NCI-H1105 (cell line): ENCODE results near the gene CD3E.
"Not testable (repeated sequence)": the region's sequence is repeated elsewhere in the genome, so short reads cannot be mapped to it uniquely, and the experiment has no call there.

ENCODE experiments used
- DNase-seq: peaks from one replicate; lab custom pipeline; 2025; lab: John Stamatoyannopoulos, UW

The CD3E gene

DNA sequence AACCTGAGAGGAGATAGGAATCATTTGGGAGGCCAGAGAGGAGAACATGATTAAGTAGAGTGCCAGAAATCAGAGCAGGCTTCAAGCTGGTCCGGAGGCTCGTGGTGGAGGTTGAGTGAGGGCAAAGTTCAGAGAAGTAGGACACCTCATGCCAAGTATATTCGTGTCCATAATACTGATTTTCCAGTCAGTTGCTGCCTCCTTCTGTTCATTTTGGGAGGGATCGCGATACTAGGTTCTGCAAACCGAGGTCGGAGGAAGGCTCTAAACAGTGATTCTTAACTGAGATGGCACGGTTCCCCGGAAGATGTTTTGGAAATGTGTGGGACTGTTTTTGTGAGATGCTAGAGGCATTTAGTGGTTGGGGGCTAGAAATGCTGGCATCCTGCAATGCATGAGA is 13.6 kb upstream of the CD3E start:
- DNase-seq: no peak

DNA sequence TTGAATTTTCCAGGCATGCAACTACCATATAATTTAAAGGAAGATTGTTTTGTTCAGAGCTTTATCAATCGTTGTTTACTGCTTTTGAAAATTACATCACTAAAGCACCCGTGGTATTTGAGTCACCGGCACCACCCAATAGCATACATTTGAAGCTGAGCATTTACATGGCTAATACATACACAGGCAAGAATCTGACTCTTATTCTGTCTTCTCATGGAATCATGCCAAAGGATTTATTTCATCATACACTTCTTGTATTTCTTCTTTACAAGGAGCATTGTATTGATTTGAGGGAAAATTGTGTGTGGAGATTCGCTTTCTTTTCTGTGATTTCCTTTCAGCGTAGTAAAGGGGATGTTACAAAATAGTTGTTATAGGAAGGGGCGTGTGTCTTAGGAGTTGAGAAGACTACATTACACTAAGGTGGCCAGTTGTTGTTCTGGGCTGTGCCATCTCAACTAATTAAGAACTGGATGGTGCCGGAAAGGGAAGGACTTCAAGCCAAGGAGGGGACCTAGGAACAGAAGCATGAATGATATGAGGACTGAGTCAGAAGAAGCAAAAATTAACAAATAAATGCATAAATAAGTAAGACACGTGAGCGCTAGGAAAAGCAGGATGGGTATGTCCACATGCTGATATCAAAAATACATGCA is 12.9 kb upstream of the CD3E start:
- no peak for DNase-seq

GRCh38 chr11:118294053-118294452 is 10.5 kb upstream of the CD3E start:
- no peak for DNase-seq

DNA sequence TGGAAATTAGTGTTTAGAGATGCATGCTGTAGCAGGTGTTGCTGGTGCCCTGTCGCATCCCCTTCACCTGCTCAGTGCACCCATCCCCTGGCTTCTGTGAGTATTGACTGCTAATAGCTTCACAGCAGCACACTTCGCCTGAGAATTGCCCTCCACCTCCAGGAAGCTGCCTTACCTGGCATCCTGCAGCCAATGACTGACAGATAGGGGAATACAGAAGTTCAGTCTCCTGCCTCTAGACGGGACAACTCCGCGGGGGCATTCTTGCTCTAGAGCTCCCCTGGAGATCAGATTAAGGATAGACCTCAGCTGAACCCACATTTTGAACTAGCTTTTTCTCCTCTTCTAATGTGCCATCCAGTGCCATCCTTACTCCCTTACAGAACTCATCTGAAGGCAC is 9.3 kb upstream of the CD3E start:
- no peak for DNase-seq

DNA sequence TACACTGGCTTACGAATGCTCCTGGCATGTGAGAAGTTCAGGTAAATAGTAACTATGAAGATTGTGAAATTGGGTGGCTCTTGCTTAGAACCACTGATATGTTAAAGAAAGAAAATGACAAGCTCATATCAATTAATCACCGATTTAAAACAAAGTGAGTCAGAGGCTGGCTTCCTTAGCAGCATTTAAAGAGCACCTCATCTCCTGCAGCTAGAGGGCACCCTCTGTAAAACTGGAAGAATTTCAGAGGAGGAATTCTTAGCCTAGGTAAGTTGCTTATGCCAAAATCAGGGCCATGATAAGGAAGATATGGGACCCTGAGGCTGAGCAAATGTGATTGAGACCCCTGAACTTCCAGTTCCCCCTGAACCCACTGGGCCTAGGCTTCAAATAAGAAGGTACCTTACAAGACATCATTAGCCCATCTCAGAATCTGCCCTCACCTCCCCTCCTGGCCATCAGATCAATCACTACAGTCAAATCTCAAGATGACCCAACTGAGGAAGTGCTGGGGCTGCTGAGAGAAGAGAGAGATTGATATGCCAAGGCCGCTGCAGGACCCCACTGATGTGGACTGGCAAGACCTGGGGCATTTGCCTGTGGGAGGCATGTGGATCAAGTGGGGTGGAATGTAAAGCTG is 8.6 kb upstream of the CD3E start:
- DNase-seq: no peak

DNA sequence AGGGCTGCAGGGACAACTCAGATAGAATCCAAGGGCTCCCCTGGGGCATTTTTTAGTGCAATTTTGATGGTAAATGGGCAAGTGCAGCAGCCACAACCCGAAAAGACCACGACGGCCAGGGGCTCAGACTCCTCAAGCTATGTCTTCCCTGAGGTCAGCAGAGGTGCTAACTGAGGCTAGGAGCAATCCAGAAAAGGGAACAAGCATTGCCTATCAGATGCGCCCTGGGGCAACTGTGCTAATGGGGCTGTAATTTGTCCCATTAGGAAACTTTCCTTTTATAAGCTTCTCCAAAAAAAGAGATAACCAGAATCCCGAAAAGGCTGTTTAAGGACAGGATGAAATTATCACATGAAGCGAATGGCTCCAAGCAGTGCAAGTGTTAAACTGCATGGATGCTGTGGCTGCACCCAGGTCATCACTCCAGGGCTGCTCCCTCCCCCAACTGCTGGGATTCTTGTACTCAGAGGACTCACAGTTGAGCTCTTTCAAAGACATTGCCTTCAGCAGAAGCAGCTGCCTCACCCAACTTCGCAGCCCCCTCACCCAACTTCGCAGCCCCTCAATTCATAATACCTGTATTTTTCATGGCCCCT is 2.8 kb upstream of the CD3E start:
- no peak for DNase-seq

GRCh38 chr11:118304227-118304567 is 333 bp upstream of the CD3E start:
- no peak for DNase-seq

GRCh38 chr11:118305726-118306125 is 1.2 kb downstream of the CD3E start:
- DNase-seq: no peak

GRCh38 chr11:118306556-118306955 is 2.0 kb downstream of the CD3E start:
- DNase-seq: no peak

DNA sequence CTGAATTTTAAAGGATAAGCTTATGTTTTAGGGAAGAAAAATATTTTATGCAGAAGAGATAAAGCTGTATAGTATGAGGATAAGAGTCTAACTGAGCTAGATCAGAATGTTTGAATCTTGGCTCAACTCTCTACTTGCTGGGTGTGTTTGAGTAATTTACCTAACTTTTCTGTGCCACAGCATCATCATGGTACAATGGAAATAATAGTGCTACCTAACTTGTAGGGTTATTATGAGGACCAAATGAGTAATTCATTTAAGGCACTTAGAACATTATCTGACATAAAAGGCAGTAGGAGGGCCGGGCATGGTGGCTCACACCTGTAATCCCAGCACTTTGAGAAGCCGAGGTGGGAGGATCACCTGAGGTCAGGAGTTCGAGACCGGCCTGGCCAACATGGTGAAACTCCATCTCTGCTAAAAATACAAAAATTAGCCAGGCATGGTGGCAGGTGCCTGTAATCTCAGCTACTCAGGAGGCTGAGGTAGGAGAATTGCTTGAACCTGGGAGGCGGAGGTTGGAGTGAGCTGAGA is 4.5 kb downstream of the CD3E start:
- not testable (repeated sequence) for DNase-seq

- no peak for DNase-seq
Observed at GRCh38 chr11:118310271-118310670, 5.7 kb downstream of the CD3E start.

DNA sequence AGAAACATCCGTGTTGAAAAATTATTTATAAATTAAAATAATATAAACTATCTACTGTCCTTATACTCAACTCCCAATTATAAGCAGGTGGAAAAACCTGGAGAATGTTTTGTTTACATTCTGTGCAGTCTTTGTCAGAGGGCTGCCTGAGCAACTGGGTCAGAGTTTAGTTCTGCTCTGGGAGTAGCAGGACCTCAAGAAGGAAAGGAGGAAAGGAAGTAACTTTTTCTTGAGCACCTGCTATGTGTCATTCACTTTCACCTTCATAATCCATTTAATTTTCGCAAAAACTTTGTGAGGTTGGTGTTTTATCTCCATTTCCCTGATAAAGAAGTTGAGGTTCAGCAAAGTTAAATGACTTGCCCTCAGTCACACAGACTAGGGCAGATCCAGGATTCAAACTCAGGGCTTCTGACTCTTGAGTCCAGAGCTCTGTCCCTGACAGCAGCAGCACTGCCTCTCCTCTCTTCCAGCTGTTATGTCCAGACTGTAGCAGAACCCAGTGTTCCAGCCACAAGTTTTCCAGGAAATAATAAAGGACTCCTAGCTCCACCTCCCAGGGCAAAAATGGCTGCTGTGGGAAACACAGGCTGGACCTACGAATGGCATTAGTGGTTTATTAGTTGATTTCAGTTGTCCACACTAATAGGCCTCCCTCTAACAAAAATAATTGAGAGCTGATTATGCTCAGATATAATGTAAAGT is 6.4 kb downstream of the CD3E start:
- DNase-seq: no peak

DNA sequence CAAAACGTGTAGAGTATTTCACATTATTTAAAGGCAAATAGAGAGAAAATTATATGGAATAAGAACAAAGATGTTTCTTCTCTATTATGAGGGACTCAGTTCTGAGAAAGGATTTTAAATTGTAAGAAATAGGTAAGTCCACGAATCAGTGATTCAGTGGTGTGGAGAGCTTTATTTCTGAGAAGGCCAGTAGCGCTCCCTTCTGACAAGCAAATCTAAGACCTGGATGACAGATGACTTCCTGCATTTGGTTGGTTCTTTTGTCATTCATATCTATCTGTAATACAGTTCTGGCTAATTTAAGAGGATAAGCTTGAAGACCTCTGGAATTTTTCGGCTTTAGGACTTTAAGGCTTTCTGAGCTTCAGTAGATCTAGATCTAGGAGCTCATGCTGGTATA is 7.0 kb downstream of the CD3E start:
- DNase-seq: no peak

GRCh38 chr11:118312328-118312727 is 7.8 kb downstream of the CD3E start:
- no peak for DNase-seq

DNA sequence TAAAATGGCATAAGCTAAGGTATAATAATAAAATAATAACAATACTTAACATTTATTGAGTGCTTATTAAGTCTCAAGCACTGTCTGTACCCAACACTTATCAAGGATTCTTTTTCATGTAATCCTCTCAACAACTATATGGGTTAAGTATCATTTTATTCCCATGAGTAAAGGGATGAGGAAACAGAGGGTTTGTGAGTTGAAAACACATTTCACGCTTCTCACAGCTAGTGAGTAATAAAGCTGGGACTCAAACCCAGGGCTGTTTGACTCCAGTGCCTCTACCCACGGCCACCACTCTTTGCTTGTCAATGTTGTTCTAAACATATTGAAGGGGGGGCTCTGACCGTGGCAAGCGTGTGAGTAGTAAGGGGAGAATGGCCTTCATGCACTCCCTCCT is 8.7 kb downstream of the CD3E start:
- no peak for DNase-seq

DNA sequence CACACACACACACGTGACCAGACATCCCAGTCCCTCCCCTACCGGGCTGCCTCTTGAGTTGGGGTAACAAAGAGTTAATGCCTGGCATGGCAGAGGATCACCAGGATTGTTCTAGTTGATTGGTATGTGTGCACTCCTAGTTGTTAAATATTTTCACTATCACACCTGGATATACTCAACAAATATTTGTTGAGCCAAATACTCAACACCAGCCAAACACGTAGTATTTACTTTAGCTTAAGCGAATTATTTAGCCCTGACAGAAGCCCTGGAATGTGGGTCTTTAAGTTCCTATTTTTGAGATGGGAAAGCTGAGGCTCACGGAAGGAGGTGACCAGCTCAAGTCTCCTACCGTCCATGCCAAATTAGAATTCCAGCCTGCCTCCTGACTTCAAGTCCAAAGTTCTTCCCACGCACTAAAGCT is 10.5 kb downstream of the CD3E start:
- no peak for DNase-seq

DNA sequence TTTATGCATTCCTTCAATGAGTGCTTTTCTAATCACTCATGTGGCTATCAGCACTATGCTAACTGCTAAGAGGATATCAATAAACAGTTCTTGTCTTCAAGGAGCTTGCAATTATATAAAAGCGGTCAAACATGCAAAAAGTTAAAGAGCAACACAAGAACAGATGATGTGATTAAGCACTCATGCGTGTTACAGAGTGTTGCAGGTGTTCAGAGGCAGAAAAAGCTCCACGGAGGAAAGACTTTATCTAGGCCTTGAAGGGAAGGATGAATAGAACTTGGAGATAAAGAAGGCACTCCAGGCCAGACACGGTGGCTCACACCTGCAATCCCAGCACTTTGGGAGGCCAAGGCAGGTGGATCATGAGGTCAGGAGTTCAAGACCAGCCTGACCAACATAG is 13.6 kb downstream of the CD3E start:
- DNase-seq: no peak

DNA sequence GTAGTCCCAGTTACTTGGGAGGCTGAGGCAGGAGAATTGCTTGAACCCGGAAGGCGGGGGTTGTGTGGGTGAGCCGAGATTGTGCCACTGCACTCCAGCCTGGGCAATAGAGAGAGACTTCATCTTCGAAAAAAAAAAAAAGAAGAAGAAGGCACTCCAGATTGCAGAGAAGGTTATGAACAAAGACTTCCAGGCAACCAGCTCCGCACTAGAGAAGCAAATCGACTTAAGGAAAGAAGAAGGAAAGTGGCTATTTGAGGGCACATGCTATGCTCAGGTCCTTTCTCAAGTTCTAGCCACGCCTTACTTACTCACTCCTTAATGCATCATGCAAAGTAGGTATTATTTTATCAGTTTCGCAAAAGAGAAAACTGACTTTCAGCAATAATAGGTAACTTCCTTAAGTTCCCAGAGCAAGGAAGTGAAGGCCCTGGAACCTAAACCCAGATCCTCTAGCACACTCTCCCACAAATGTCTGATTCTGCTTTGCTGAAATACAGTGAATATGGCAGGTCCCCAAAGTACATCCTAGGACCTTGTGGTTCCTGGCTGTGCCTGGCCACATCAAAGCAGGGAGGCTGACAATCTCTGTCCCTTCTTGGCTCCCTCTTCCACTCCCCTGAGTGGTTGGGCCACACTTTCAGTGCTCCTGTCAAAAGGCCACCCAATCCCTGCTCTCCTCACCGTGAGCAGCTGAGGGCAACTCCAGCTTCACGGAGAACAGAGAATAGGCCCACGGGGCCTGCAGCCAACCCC is 14.2 kb downstream of the CD3E start:
- no peak for DNase-seq

DNA sequence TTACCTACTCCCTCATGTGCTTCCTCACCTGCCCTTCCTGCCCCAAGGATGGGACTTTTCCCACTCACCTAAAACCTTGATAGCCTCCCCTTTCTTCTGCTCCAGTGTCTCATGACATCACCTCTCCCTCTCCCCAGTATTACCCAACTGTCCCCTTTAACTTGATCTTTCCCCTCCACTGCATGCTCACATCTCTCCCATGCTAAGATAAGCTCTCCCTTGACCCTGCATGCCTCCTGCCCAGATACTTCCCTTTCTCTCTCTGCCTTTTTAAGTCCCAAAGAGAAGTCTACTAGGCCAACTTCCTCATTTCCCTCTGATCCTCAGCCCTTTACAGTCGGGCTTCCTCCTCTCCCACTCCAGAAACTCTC is 14.8 kb downstream of the CD3E start:
- no peak for DNase-seq

DNA sequence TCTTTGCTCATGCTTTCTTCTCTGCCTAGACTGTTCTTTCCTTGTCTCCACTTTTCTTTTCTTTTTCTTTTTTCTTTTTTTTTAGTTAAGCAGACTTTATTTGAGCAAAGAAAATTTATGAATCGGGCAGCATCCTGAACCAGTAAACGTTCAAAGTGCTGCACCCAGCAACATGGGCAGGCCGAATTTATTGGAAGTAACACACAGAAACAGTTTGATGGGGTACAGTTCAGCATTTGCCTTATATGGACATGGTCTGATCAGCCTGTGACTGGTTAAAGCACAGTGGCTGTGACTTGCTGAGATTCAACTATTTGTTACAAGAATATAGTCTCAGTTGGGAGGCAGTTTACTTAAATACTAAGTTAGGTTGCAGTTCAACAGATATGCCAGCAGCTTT is 16.0 kb downstream of the CD3E start:
- DNase-seq: no peak

DNA sequence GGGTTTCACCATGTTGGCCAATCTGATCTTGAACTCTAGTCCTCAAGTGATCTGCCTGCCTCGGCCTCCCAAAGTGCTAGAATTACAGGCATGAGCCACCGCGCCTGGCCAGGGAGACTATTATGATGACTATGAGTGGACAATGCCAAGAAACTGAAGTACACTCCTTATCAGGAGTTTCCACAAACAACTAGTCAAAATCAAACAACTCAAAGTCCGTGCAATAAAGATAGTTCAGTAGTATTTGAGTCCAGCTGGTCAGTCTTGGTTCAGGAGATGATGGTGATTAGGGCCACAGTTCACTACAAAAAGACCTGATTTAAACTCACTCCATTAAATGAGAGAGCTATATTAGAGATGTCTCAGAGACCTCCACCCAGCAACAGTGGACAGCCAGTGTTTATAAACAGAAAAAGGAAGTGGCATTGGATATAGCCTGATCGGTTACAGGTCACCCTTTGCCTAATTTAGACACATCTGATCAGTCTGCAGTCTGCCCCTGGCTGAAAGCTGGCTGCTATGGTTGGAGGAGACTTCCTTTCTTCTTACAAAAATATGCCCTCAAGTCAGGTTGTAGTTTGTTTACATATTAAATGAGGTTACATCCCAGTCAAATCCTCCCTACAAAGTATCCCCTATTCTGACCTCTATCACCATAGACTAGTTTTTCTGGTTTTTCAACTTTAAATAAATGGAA is 17.0 kb downstream of the CD3E start:
- DNase-seq: no peak

DNA sequence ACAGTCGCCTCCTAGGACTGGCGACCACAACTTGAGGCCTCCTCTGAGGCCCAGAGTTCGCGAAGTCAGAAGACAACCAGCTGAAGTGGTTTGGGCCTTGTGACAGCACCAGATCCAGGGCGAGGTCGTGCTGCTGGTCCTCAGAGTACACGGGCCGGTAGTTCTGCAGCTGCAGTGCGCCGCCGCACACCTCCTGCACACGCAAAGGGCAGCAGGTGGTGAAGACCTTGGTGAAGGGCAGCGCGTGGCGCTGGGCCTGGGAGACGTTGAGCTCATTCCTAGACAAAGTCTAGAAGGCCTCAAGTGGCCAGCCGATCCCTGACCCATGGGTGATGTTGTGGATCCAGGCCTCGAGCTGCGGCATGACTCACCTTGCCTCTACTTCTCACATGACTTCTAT is 18.2 kb downstream of the CD3E start:
- no peak for DNase-seq
